HepG2 (cell line): ENCODE results near the gene PRRC2A.

ENCODE experiments used
- CHD2 ChIP-seq: IDR thresholded peaks from 2 replicates; pipeline ENCODE4 v1.6.1; 2011; ENCODE audit warnings: low read depth, low read length, improper control_type of control experiment
- EHMT2 ChIP-seq: fragments of 200-600 bp; sonication (generic); IDR thresholded peaks from 2 replicates; pipeline ENCODE4 v1.7.0; 2017; ENCODE audit warnings: antibody characterized with exemption, low read depth, low read length, borderline replicate concordance
- EZH2 ChIP-seq: conservative IDR thresholded peaks from 2 replicates; pipeline ENCODE4 v1.6.1; 2012; ENCODE audit warnings: mild to moderate bottlenecking, low read depth, low read length, moderate library complexity
- ZBTB7A ChIP-seq: sonication (generic); formaldehyde crosslinking; IDR thresholded peaks from 2 replicates; pipeline ENCODE4 v1.8.0; 2022; ENCODE audit warnings: mild to moderate bottlenecking, missing genetic modification reagents
- ZBTB8A ChIP-seq: sonication (generic); formaldehyde crosslinking; IDR thresholded peaks from 2 replicates; pipeline ENCODE4 v1.4.0; 2020; ENCODE audit warnings: mild to moderate bottlenecking, low read depth, missing genetic modification reagents, borderline replicate concordance
- ZNF101 ChIP-seq: sonication (generic); formaldehyde crosslinking; IDR thresholded peaks from 2 replicates; pipeline ENCODE4 v1.4.0; 2020; ENCODE audit warnings: mild to moderate bottlenecking, low read depth, missing genetic modification reagents, borderline replicate concordance
- ZNF557 ChIP-seq: sonication (generic); formaldehyde crosslinking; IDR thresholded peaks from 2 replicates; pipeline ENCODE4 v1.4.0; 2020; ENCODE audit warnings: missing genetic modification reagents
- TF ChIP-seq, protein P1 (sequence below): sonication (generic); formaldehyde crosslinking; IDR thresholded peaks from 2 replicates; pipeline ENCODE4 v1.5.0; 2020; ENCODE audit warnings: mild to moderate bottlenecking, missing genetic modification reagents, moderate library complexity
- TF ChIP-seq, protein P2 (sequence below): sonication (generic); formaldehyde crosslinking; IDR thresholded peaks from 2 replicates; pipeline ENCODE4 v1.4.0; 2020; ENCODE audit warnings: missing genetic modification reagents, mild to moderate bottlenecking, borderline replicate concordance
- TF ChIP-seq, protein P3 (sequence below): sonication (generic); formaldehyde crosslinking; IDR thresholded peaks from 2 replicates; pipeline ENCODE4 v1.4.0; 2020; ENCODE audit warnings: missing genetic modification reagents

DNA sequence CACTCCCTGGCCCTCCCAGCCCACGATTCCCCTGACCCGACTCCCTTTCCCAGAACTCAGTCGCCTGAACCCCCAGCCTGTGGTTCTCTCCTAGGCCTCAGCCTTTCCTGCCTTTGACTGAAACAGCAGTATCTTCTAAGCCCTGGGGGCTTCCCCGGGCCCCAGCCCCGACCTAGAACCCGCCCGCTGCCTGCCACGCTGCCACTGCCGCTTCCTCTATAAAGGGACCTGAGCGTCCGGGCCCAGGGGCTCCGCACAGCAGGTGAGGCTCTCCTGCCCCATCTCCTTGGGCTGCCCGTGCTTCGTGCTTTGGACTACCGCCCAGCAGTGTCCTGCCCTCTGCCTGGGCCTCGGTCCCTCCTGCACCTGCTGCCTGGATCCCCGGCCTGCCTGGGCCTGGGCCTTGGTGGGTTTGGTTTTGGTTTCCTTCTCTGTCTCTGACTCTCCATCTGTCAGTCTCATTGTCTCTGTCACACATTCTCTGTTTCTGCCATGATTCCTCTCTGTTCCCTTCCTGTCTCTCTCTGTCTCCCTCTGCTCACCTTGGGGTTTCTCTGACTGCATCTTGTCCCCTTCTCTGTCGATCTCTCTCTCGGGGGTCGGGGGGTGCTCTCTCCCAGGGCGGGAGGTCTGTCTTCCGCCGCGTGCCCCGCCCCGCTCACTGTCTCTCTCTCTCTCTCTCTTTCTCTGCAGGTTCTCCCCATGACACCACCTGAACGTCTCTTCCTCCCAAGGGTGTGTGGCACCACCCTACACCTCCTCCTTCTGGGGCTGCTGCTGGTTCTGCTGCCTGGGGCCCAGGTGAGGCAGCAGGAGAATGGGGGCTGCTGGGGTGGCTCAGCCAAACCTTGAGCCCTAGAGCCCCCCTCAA lies 48.2 kb upstream of the PRRC2A start, which contains the start of gene LTA:
- TF ChIP-seq EHMT2, result no peak
- TF ChIP-seq, protein P1, sequence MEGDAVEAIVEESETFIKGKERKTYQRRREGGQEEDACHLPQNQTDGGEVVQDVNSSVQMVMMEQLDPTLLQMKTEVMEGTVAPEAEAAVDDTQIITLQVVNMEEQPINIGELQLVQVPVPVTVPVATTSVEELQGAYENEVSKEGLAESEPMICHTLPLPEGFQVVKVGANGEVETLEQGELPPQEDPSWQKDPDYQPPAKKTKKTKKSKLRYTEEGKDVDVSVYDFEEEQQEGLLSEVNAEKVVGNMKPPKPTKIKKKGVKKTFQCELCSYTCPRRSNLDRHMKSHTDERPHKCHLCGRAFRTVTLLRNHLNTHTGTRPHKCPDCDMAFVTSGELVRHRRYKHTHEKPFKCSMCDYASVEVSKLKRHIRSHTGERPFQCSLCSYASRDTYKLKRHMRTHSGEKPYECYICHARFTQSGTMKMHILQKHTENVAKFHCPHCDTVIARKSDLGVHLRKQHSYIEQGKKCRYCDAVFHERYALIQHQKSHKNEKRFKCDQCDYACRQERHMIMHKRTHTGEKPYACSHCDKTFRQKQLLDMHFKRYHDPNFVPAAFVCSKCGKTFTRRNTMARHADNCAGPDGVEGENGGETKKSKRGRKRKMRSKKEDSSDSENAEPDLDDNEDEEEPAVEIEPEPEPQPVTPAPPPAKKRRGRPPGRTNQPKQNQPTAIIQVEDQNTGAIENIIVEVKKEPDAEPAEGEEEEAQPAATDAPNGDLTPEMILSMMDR (CRISPR knock-in tag), result no peak
- no peak for TF ChIP-seq ZBTB8A (CRISPR knock-in tag)
- no peak for TF ChIP-seq ZNF101 (CRISPR knock-in tag)
- TF ChIP-seq CHD2, result no peak
- no peak for TF ChIP-seq EZH2
- no peak for TF ChIP-seq ZNF557 (CRISPR knock-in tag)
- TF ChIP-seq, protein P2, sequence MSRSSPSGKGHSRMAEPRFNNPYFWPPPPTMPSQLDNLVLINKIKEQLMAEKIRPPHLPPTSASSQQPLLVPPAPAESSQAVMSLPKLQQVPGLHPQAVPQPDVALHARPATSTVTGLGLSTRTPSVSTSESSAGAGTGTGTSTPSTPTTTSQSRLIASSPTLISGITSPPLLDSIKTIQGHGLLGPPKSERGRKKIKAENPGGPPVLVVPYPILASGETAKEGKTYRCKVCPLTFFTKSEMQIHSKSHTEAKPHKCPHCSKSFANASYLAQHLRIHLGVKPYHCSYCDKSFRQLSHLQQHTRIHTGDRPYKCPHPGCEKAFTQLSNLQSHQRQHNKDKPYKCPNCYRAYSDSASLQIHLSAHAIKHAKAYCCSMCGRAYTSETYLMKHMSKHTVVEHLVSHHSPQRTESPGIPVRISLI, result no peak
- TF ChIP-seq ZBTB7A (CRISPR knock-in tag), result no peak
- TF ChIP-seq, protein P3, sequence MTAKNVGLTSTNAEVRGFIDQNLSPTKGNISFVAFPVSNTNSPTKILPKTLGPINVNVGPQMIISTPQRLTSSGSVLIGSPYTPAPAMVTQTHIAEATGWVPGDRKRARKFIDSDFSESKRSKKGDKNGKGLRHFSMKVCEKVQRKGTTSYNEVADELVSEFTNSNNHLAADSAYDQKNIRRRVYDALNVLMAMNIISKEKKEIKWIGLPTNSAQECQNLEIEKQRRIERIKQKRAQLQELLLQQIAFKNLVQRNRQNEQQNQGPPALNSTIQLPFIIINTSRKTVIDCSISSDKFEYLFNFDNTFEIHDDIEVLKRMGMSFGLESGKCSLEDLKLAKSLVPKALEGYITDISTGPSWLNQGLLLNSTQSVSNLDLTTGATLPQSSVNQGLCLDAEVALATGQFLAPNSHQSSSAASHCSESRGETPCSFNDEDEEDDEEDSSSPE (CRISPR knock-in tag), result no peak
